Jurkat, Clone E6-1 (cell line): ENCODE data around the gene KCNQ5.

Experiments used
- DNase-seq: peaks from one replicate; pipeline ENCODE4 v3.0.0-alpha.2; 2011; ENCODE audit warnings: low read depth, low spot score
- H3K4me3 ChIP-seq: 2 replicates; pipeline ENCODE4 v1.5.1; 2011; ENCODE audit warnings: mild to moderate bottlenecking, low read length, control low read depth, moderate library complexity

Gene KCNQ5

GRCh38 chr6:72665599-72665998 lies 43.7 kb downstream of the KCNQ5 start:
- no peak for DNase-seq
- H3K4me3 ChIP-seq: no peak overlapping the region

DNA sequence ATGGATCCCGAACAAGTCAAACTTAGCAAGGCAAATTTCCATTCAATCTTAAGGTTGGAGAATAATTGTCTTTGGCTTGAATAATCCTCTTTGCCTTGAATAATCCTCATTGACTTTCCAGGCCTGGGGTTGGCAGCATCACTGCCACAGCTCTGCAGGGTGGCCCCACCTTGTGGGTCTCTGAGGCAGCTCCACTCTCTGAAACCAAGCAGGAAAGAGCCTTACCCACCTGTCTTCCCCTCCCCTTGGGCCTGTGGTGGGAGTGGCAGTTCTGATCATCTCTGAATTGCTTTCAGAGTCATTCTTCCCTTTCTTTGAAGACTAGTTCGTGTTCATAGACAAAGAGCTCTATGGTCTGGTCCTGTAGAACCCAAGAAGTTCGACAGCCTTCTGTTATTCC lies 47.5 kb downstream of the KCNQ5 start:
- no peak overlapping the region for H3K4me3 ChIP-seq
- DNase-seq: no peak

- no peak for DNase-seq
- no peak overlapping the region for H3K4me3 ChIP-seq
These were observed 51.0 kb downstream of the KCNQ5 start for GRCh38 chr6:72672906-72673305.

GRCh38 chr6:72674842-72675241 lies 53.0 kb downstream of the KCNQ5 start:
- no peak for DNase-seq
- H3K4me3 ChIP-seq: no peak overlapping the region

GRCh38 chr6:72675396-72675795 lies 53.5 kb downstream of the KCNQ5 start:
- no peak for DNase-seq
- no peak overlapping the region for H3K4me3 ChIP-seq

DNA sequence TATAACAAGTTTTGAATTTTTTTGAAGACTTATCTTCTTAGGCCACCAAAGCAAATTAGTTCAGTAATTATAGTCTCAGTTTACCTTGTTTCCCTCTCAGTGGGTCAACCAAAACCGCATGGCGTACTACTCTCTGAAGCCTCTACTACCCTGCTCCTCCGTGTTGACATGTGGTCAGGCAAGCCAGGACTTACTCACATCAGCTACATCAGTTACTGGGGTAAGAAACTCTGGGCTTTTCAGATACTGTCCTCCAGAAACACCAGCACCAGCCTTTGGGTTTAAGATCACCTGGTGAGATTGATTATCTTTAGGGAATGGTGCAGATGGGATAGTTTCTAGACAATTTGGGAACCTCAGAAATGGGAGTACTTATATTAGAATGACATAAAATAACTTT lies 55.1 kb downstream of the KCNQ5 start:
- no peak overlapping the region for H3K4me3 ChIP-seq
- DNase-seq: no peak

DNA sequence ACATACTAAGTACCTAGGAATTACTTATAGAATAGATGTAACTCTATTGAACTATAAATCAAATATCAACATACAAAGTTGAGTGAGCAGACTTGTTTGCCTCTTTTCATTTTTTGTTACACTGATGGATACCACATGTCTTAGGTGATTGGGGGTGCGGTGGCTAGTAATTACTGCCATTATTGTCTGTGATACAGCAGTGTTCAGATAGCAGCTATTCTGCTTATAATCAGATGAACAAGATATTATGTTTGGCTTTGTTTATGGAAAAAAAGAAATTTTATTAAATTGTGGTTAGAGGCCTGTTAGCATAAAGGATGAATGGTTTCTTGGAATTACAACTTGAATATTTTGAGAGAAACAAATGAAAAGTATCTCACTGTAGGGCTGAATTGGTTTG lies 55.9 kb downstream of the KCNQ5 start:
- H3K4me3 ChIP-seq: no peak overlapping the region
- DNase-seq: no peak

- no peak for DNase-seq
- H3K4me3 ChIP-seq: no peak overlapping the region
These were observed 61.9 kb downstream of the KCNQ5 start for GRCh38 chr6:72683797-72684196.

DNA sequence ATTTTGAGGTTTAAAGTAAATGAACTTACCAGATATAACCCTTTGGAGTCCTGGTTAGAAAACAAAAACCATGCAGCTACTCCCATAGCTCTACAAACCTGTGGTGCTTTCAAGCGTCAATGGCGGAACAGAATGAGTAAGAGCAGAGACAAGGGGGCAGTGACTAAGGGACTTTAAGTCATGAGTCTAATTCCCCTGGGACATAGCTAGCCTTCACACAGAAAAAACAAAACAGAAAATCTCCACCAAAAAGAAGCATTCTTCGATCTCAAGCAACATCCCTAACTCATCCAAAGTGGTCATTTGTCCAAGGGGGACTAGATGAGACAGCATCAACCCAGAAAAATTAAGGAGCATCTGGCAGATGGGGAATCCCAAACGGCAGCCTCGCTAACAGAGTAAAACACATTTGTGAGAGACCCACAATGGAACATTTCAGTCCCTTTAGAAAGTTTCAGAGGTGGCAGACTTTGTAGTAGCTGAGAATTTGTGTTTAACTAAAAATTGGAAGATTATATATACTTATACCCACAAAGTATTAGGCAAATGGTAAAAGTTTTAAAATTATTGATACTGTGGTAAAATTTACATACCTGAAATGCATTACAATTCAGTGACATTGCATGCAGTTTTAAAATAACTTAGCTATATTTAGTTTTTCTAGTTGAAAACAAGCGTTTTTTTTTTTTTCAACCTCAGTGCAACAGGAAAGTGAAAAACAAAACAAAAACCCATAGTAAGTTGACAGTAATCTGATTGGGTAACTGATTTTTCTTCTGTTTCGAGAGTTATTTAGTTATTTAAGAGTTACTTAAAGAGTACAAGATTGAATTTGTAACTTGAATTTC lies 67.5 kb downstream of the KCNQ5 start:
- no peak for DNase-seq
- no peak overlapping the region for H3K4me3 ChIP-seq

GRCh38 chr6:72691249-72691648 lies 69.4 kb downstream of the KCNQ5 start:
- no peak for DNase-seq
- no peak overlapping the region for H3K4me3 ChIP-seq

GRCh38 chr6:72696055-72696454 lies 74.2 kb downstream of the KCNQ5 start:
- no peak for DNase-seq
- no peak overlapping the region for H3K4me3 ChIP-seq

DNA sequence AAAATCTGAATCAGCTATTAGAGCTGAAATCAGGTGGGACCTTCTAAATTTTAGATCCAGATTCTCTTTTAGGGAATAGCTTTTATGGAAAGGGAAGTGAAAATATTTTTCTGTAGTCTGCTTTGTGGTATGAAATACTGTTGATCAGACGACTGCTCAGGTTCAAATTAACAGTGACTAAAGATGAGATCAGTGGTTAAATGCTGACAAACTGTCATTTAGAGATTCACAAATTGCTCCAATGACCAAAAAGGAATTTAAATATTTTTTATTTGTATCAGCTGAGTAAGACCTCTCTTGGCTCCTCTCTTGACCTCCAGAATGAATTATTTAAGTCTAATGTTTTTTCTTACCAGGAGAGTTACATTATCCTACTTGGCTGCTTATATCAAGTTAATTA lies 77.3 kb downstream of the KCNQ5 start:
- DNase-seq: no peak
- H3K4me3 ChIP-seq: no peak overlapping the region

DNA sequence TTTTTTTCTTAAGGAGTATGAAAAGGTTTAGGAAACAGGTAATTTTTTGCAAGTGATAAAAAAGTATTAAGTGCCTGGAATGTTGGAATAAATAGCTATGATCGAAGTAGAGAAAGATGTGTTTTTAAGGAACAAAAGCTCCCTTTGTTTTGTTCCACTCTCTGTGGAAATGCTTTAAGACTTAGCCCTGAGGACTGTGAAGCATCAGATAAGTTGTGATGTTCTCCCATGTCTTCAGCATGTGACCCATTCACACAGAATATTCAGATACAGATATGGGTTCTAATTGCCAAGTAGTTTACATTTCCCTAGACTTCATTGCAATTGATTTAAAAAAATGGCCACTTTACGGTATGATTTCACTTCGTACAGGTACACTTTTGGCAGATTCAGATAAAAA lies 80.6 kb downstream of the KCNQ5 start:
- H3K4me3 ChIP-seq: no peak overlapping the region
- DNase-seq: no peak

DNA sequence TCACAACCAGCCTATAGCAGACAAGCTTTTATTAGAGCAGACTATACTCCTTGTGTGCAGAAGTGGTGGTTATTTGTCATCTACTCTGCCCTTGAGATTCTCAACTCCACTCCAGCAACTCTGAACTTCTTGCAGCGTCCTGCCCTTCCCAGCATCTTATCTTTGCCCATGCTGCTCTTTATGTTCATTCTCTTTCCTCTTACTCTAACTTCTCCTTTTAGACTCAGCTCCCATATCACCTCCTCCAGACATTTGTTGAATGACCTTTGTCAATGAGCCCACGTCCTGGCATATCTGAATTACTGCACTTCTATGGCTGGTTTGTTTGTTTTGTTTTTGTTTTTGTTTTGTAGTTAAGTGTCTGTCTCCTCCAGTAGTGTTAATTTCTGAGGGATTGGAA lies 81.2 kb downstream of the KCNQ5 start:
- no peak for DNase-seq
- no peak overlapping the region for H3K4me3 ChIP-seq

- no peak overlapping the region for H3K4me3 ChIP-seq
- no peak for DNase-seq
These were observed 83.1 kb downstream of the KCNQ5 start for GRCh38 chr6:72704979-72705378.

DNA sequence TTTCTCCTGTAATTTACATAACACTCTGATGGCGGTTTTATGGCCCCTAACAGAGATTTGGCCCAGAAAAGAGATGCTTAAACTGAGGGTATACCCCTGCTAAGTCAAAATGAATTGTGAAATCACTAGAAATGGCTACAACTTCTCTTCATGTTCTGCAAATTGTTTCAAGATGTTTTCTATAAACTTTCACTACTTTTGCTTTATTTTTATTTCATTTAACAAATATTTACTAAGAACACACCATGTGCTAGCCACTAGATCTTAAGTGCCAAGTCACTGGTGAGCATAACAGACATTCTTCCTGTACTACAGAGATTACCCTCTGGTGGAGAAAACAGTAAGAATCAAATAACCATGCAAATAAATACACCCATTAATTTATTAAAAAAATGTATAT lies 87.6 kb downstream of the KCNQ5 start:
- DNase-seq: no peak
- no peak overlapping the region for H3K4me3 ChIP-seq

DNA sequence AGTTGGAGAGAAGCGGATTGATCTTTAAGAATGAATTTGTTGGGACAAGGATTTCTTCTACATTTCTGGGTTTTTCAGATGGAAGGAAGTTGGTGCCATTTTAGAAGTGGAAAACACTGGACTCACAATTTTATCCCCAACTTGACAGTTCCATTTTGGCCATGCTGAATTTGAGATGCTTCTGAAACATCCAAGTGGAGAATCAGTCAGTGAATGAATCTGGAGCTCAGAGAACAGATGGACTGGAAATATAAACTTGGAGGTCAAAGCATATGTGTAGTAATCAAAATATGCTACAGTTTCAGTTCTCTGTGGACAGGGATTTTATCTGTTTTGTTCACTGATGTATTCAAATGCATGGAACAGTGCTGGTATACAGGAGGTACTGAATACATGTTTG lies 89.9 kb downstream of the KCNQ5 start:
- no peak overlapping the region for H3K4me3 ChIP-seq
- no peak for DNase-seq

DNA sequence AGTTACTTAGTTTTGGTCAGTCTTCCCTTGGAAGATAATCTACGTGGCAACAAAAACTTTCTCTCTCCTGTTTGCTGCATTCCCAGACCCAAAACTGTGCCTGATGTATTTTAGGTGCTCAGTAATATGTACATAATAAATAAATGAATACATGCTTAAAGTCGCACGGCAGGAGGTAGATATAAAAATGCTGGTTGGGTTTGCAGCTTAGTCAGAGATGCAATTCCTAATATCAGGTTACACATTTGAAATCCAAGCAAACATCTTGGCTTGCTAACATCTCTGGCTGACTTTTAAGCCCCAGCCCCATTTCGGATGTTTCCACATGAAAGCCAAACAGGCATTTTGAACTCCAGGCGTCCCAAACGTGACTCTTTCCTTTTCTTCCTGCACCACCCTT lies 91.0 kb downstream of the KCNQ5 start:
- DNase-seq: no peak
- H3K4me3 ChIP-seq: no peak overlapping the region

- DNase-seq: no peak
- no peak overlapping the region for H3K4me3 ChIP-seq
These were observed 93.3 kb downstream of the KCNQ5 start for GRCh38 chr6:72715119-72715518.

DNA sequence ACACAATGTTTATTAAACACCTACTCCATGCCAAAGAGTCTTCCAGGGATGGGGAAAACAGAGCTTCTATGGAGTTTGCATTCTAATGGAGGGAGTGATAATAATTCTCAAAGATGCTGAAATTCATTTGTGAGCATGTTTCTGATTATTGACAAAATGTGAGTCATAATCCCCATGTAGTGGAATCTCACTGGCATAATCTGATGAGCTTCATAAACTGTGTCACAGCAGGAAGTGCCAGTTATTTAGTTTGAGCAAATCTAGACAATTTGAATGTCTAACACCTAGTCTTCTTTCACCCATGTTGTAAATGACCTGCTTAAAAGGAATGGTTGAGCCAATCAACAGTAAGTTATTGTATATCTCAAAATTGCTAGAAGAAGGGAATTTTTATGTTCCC lies 95.1 kb downstream of the KCNQ5 start:
- no peak overlapping the region for H3K4me3 ChIP-seq

GRCh38 chr6:72720464-72720863 lies 98.6 kb downstream of the KCNQ5 start:
- no peak overlapping the region for H3K4me3 ChIP-seq
- no peak for DNase-seq

More for the DNA sequence above, 95.1 kb downstream of the KCNQ5 start:
- no peak for DNase-seq
